Keratinocyte (primary cell): ENCODE results near the gene RFX6. TPM values are rescaled to one million over a fixed set of nuclear protein-coding genes. Genes with fewer than 3 reads are reported as not detected.

ENCODE experiments used
- DNase-seq: peaks from one replicate; pipeline ENCODE4 v3.0.0-alpha.2; 2011; ENCODE audit warnings: low read depth, missing footprints, low spot score
- FAIRE-seq: peaks from 2 replicates; lab custom pipeline; 2011; peaks lifted over from hg19 to GRCh38; lab: Jason Lieb, UNC
- H2AFZ ChIP-seq: 2 replicates; pipeline ENCODE4 v1.6.0; 2012; ENCODE audit warnings: low read length, control low read depth, inconsistent platforms; ENCODE audit not compliant: control insufficient read depth
- H3K27ac ChIP-seq: 2 replicates; pipeline ENCODE4 v1.5.1; 2011; ENCODE audit warnings: low read length; ENCODE audit not compliant: control insufficient read depth, insufficient read depth
- H3K27me3 ChIP-seq: 3 replicates; pipeline ENCODE4 v1.6.0; 2011; ENCODE audit warnings: low read length; ENCODE audit not compliant: control insufficient read depth, insufficient read depth; ENCODE audit errors: extremely low read depth
- H3K36me3 ChIP-seq, 2 experiments: 2 replicates in 1 of 2; 3 replicates in 1 of 2; pipeline ENCODE4 v1.5.1; 2011; ENCODE audit warnings: low read length in 2 of 2, mild to moderate bottlenecking in 1 of 2; ENCODE audit not compliant: control insufficient read depth in 2 of 2, insufficient read depth in 2 of 2; ENCODE audit errors: extremely low read depth in 1 of 2
- H3K4me1 ChIP-seq: 3 replicates; pipeline ENCODE4 v1.5.1; 2011; ENCODE audit warnings: low read length; ENCODE audit not compliant: control insufficient read depth, insufficient read depth; ENCODE audit errors: extremely low read depth
- H3K4me2 ChIP-seq: 3 replicates; pipeline ENCODE4 v1.6.0; 2011; ENCODE audit warnings: low read depth, low read length; ENCODE audit not compliant: control insufficient read depth, insufficient read depth; ENCODE audit errors: extremely low read depth
- H3K4me3 ChIP-seq, 3 experiments: fragments of 200-600 bp in 1 of 3; sonication (generic) in 1 of 3; 2 replicates in 2 of 3; 3 replicates in 1 of 3; pipeline ENCODE4 v1.5.1; 2011 to 2016; ENCODE audit warnings: low read length in 3 of 3, mild to moderate bottlenecking in 3 of 3, control low read depth in 2 of 3, inconsistent platforms in 1 of 3, low read depth in 1 of 3, mixed read lengths in 1 of 3, mixed run types in 1 of 3, moderate library complexity in 1 of 3; ENCODE audit not compliant: control insufficient read depth in 2 of 3, insufficient read depth in 2 of 3; ENCODE audit errors: extremely low read depth in 1 of 3
- H3K79me2 ChIP-seq: 2 replicates; pipeline ENCODE4 v1.6.0; 2012; ENCODE audit warnings: low read length; ENCODE audit not compliant: control insufficient read depth, insufficient read depth
- H3K9ac ChIP-seq: 3 replicates; pipeline ENCODE4 v1.6.0; 2011; ENCODE audit warnings: low read length; ENCODE audit not compliant: control insufficient read depth, insufficient read depth; ENCODE audit errors: extremely low read depth
- H3K9me1 ChIP-seq: 3 replicates; pipeline ENCODE4 v1.6.0; 2011; ENCODE audit warnings: low read length; ENCODE audit not compliant: control insufficient read depth, insufficient read depth; ENCODE audit errors: extremely low read depth
- H3K9me3 ChIP-seq: 2 replicates; pipeline ENCODE4 v1.5.1; 2012; ENCODE audit warnings: low read depth, low read length; ENCODE audit not compliant: control insufficient read depth
- H4K20me1 ChIP-seq: 3 replicates; pipeline ENCODE4 v1.6.0; 2011; ENCODE audit warnings: low read length; ENCODE audit not compliant: control insufficient read depth, insufficient read depth; ENCODE audit errors: extremely low read depth
- CTCF ChIP-seq, 3 experiments: IDR thresholded peaks in 1 of 3; conservative IDR thresholded peaks in 1 of 3; optimal IDR thresholded peaks in 1 of 3; 2 replicates in 2 of 3; 3 replicates in 1 of 3; pipeline versions ENCODE3 to v1.5.1; 2011; ENCODE audit warnings: low read length in 3 of 3, mild to moderate bottlenecking in 3 of 3, moderate library complexity in 2 of 3, control low read depth in 1 of 3, inconsistent platforms in 1 of 3; ENCODE audit not compliant: insufficient read depth in 2 of 3; ENCODE audit errors: extremely low read depth in 1 of 3
- EZH2 ChIP-seq: IDR thresholded peaks from one replicate; pipeline ENCODE4 v1.6.1; 2012; ENCODE audit warnings: inconsistent platforms, mild to moderate bottlenecking, low read length, moderate library complexity
- dilution Hi-C: fragments of 300-500 bp; cut with MboI; formaldehyde crosslinking; loops from one replicate; pipeline ENCODE4 v1.7.0; 2020; ENCODE audit warnings: low sequenced_read_pairs; ENCODE audit not compliant: extremely low pct_ligation_motif_present
- polyA plus RNA-seq, 5 experiments: library from polyadenylated mRNA; depleted of rRNA in 3 of 5; stranded (reverse) in 3 of 5; stranded (forward) in 1 of 5; unstranded in 1 of 5; fragments of >200 nt; gene quantifications; 1 replicate in 1 of 5; 2 replicates in 3 of 5; 3 replicates in 1 of 5; pipeline versions ENCODE4 v1.2.1 to v1.2.3, GENCODE V29; 2011 to 2012; ENCODE audit warnings: missing spikeins in 2 of 5, low read depth in 1 of 5, low replicate concordance in 1 of 5

RFX6 gene
- polyA plus RNA-seq, 1 donor (not counting 4 experiments of a cell fraction or from before 2014, with no cell fraction given), result not detected

GRCh38 chr6:116949964-116950363, 72.9 kb downstream of the RFX6 start:
- H3K9ac ChIP-seq, result no peak overlapping the region
- no peak overlapping the region for H2AFZ ChIP-seq
- no peaks in the 10 kb centered on the region for H3K36me3 ChIP-seq
- no peaks in the 10 kb centered on the region for H4K20me1 ChIP-seq
- H3K4me1 ChIP-seq, result peaks cover 4% of the 10 kb centered on the region
- dilution Hi-C loops, result no loop called here
- no peaks in the 10 kb centered on the region for H3K9me1 ChIP-seq
- no peaks in the 10 kb centered on the region for H3K27me3 ChIP-seq
- no peak overlapping the region for H3K4me3 ChIP-seq
- no peak overlapping the region for H3K4me2 ChIP-seq
- FAIRE-seq (no peak), DNase-seq (no peak)
- H3K79me2 ChIP-seq, result no peaks in the 10 kb centered on the region
- no peak overlapping the region for H3K27ac ChIP-seq
- no peaks in the 10 kb centered on the region for H3K9me3 ChIP-seq
- TF ChIP-seq CTCF (optimal IDR thresholded peaks at IDR 0.05 in 1 of 3, IDR thresholded peaks at IDR 0.05 in 1 of 3, conservative IDR thresholded peaks at IDR 0.05 in 1 of 3; ENCODE audit: extremely low read depth in 1 of 3, insufficient read depth in 2 of 3, low read length in 3 of 3) (no peak), EZH2 (no peak)

GRCh38 chr6:116954335-116954734, 77.3 kb downstream of the RFX6 start:
- Histone ChIP-seq H3K9ac (no peak overlapping the region), H2AFZ (no peak overlapping the region), H3K4me3 (no peak overlapping the region), H3K4me1 (no peaks in the 10 kb centered on the region), H3K27me3 (no peaks in the 10 kb centered on the region), H3K36me3 (no peaks in the 10 kb centered on the region), H4K20me1 (no peaks in the 10 kb centered on the region), H3K79me2 (no peaks in the 10 kb centered on the region), H3K27ac (no peak overlapping the region), H3K4me2 (no peak overlapping the region), H3K9me1 (no peaks in the 10 kb centered on the region), H3K9me3 (no peaks in the 10 kb centered on the region)
- TF ChIP-seq EZH2 (no peak), CTCF (optimal IDR thresholded peaks at IDR 0.05 in 1 of 3, IDR thresholded peaks at IDR 0.05 in 1 of 3, conservative IDR thresholded peaks at IDR 0.05 in 1 of 3; ENCODE audit: extremely low read depth in 1 of 3, insufficient read depth in 2 of 3, low read length in 3 of 3) (no peak)
- DNase-seq, result no peak
- dilution Hi-C loops, result no loop called here
- no peak for FAIRE-seq
